ENCODE data around the gene SGSM1.

SGSM1 gene

GRCh38 chr22:24805790-24806662 is at the start of gene SGSM1:
Gene SGSM1 (plus strand): TSS chr22:24806211. CDS start chr22:24806326, 115 bp downstream.
- Histone ChIP-seq H3K4me1 (ENCODE audit: insufficient read depth, low read length) (peaks cover 7% of the 10 kb centered on the region), H3K9ac (ENCODE audit: low read depth, low read length) (peak within 1 kb of the TSS; percentile 74), H3K9me3 (ENCODE audit: control insufficient read depth, insufficient read depth, low read length) (no peaks in the 10 kb centered on the region), H3K36me3 (ENCODE audit: insufficient read depth, low read length) (no peaks in the 10 kb centered on the region)

GRCh38 chr22:24758164-24758799 is 47.7 kb upstream of the SGSM1 start:
- Histone ChIP-seq H3K9me3 (ENCODE audit: control insufficient read depth, insufficient read depth, low read length) (no peaks in the 10 kb centered on the region), H3K36me3 (ENCODE audit: insufficient read depth, low read length) (no peaks in the 10 kb centered on the region; the same call in 1 of the 2 replicates), H3K9ac (ENCODE audit: low read depth, low read length) (no peak overlapping the region), H3K4me1 (ENCODE audit: insufficient read depth, low read length) (peaks cover 11% of the 10 kb centered on the region; the same call in 1 of the 2 replicates)

GRCh38 chr22:24759765-24760164 is 46.2 kb upstream of the SGSM1 start:
- Histone ChIP-seq H3K4me1 (ENCODE audit: insufficient read depth, low read length) (peaks cover 11% of the 10 kb centered on the region), H3K9ac (ENCODE audit: low read depth, low read length) (no peak overlapping the region), H3K9me3 (ENCODE audit: control insufficient read depth, insufficient read depth, low read length) (no peaks in the 10 kb centered on the region), H3K36me3 (ENCODE audit: insufficient read depth, low read length) (no peaks in the 10 kb centered on the region; the same call in 1 of the 2 replicates)

- H3K9ac ChIP-seq (ENCODE audit: low read depth, low read length), result no peak overlapping the region
- H3K9me3 ChIP-seq (ENCODE audit: control insufficient read depth, insufficient read depth, low read length), result no peaks in the 10 kb centered on the region
- H3K36me3 ChIP-seq (ENCODE audit: insufficient read depth, low read length), result no peaks in the 10 kb centered on the region; the same call in 1 of the 2 replicates
- H3K4me1 ChIP-seq (ENCODE audit: insufficient read depth, low read length), result peaks cover 11% of the 10 kb centered on the region
Measured at GRCh38 chr22:24760708-24761306, 45.2 kb upstream of the SGSM1 start.

- H3K4me1 ChIP-seq (ENCODE audit: insufficient read depth, low read length), result peaks cover 11% of the 10 kb centered on the region
- H3K9me3 ChIP-seq (ENCODE audit: control insufficient read depth, insufficient read depth, low read length), result no peaks in the 10 kb centered on the region
- no peaks in the 10 kb centered on the region; the same call in 1 of the 2 replicates for H3K36me3 ChIP-seq (ENCODE audit: insufficient read depth, low read length)
- H3K9ac ChIP-seq (ENCODE audit: low read depth, low read length), result no peak overlapping the region
Measured at GRCh38 chr22:24761888-24762675, 43.9 kb upstream of the SGSM1 start.

- Histone ChIP-seq H3K4me1 (ENCODE audit: insufficient read depth, low read length) (peaks cover 7% of the 10 kb centered on the region; the same call in 1 of the 2 replicates), H3K9me3 (ENCODE audit: control insufficient read depth, insufficient read depth, low read length) (no peaks in the 10 kb centered on the region), H3K36me3 (ENCODE audit: insufficient read depth, low read length) (no peaks in the 10 kb centered on the region; the same call in 1 of the 2 replicates), H3K9ac (ENCODE audit: low read depth, low read length) (no peak overlapping the region)
Measured at GRCh38 chr22:24763872-24764485, 42.0 kb upstream of the SGSM1 start.

GRCh38 chr22:24765166-24765565 is 40.8 kb upstream of the SGSM1 start:
- Histone ChIP-seq H3K9ac (ENCODE audit: low read depth, low read length) (no peak overlapping the region), H3K4me1 (ENCODE audit: insufficient read depth, low read length) (peaks cover 7% of the 10 kb centered on the region; the same call in 1 of the 2 replicates), H3K9me3 (ENCODE audit: control insufficient read depth, insufficient read depth, low read length) (no peaks in the 10 kb centered on the region), H3K36me3 (ENCODE audit: insufficient read depth, low read length) (no peaks in the 10 kb centered on the region; the same call in 1 of the 2 replicates)

GRCh38 chr22:24768537-24769374 is 37.3 kb upstream of the SGSM1 start:
- Histone ChIP-seq H3K9ac (ENCODE audit: low read depth, low read length) (no peak overlapping the region), H3K9me3 (ENCODE audit: control insufficient read depth, insufficient read depth, low read length) (no peaks in the 10 kb centered on the region), H3K4me1 (ENCODE audit: insufficient read depth, low read length) (no peaks in the 10 kb centered on the region; the same call in 1 of the 2 replicates), H3K36me3 (ENCODE audit: insufficient read depth, low read length) (no peaks in the 10 kb centered on the region)

- Histone ChIP-seq H3K9me3 (ENCODE audit: control insufficient read depth, insufficient read depth, low read length) (no peaks in the 10 kb centered on the region), H3K36me3 (ENCODE audit: insufficient read depth, low read length) (no peaks in the 10 kb centered on the region), H3K9ac (ENCODE audit: low read depth, low read length) (no peak overlapping the region), H3K4me1 (ENCODE audit: insufficient read depth, low read length) (no peaks in the 10 kb centered on the region; the same call in 1 of the 2 replicates)
Measured at GRCh38 chr22:24772493-24773220, 33.4 kb upstream of the SGSM1 start.

- H3K9me3 ChIP-seq (ENCODE audit: control insufficient read depth, insufficient read depth, low read length), result no peaks in the 10 kb centered on the region
- H3K4me1 ChIP-seq (ENCODE audit: insufficient read depth, low read length), result no peaks in the 10 kb centered on the region; the same call in 1 of the 2 replicates
- no peak overlapping the region for H3K9ac ChIP-seq (ENCODE audit: low read depth, low read length)
- no peaks in the 10 kb centered on the region for H3K36me3 ChIP-seq (ENCODE audit: insufficient read depth, low read length)
Measured at GRCh38 chr22:24775769-24776492, 30.1 kb upstream of the SGSM1 start.

- H3K36me3 ChIP-seq (ENCODE audit: insufficient read depth, low read length), result no peaks in the 10 kb centered on the region
- no peaks in the 10 kb centered on the region; the same call in 1 of the 2 replicates for H3K4me1 ChIP-seq (ENCODE audit: insufficient read depth, low read length)
- H3K9ac ChIP-seq (ENCODE audit: low read depth, low read length), result no peak overlapping the region
- no peaks in the 10 kb centered on the region for H3K9me3 ChIP-seq (ENCODE audit: control insufficient read depth, insufficient read depth, low read length)
Measured at GRCh38 chr22:24776525-24776924, 29.5 kb upstream of the SGSM1 start.

GRCh38 chr22:24789516-24789915 is 16.5 kb upstream of the SGSM1 start:
- H3K9ac ChIP-seq (ENCODE audit: low read depth, low read length), result no peak overlapping the region
- H3K4me1 ChIP-seq (ENCODE audit: insufficient read depth, low read length), result no peaks in the 10 kb centered on the region
- H3K36me3 ChIP-seq (ENCODE audit: insufficient read depth, low read length), result no peaks in the 10 kb centered on the region
- no peaks in the 10 kb centered on the region for H3K9me3 ChIP-seq (ENCODE audit: control insufficient read depth, insufficient read depth, low read length)
